Measurements from ENCODE around the gene CENPM.

Gene CENPM

GRCh38 chr22:41913040-41913719 lies 33.8 kb downstream of the CENPM start:
- no peak overlapping the region for H3K4me2 ChIP-seq (ENCODE audit: insufficient read depth, low read length)
- H3K79me2 ChIP-seq (ENCODE audit: insufficient read depth, low read length) = no peaks in the 10 kb centered on the region
- DNase-seq = no peak
- H3K9me3 ChIP-seq (ENCODE audit: insufficient read depth, low read length, severe bottlenecking) = no peaks in the 10 kb centered on the region
- no peak overlapping the region for H3K4me3 ChIP-seq (ENCODE audit: low read depth in 1 of 2, low read length in 2 of 2)
- H3K36me3 ChIP-seq (ENCODE audit: insufficient read depth, low read length) = no peaks in the 10 kb centered on the region
- ATAC-seq (ENCODE audit: insufficient read depth, low read depth) = no peak
- H4K20me1 ChIP-seq (ENCODE audit: insufficient read depth, low read length) = peaks cover 36% of the 10 kb centered on the region
- peaks cover 4% of the 10 kb centered on the region for H3K27me3 ChIP-seq (ENCODE audit: insufficient read depth, low read length, poor library complexity)
- H3K9ac ChIP-seq (ENCODE audit: low read depth, low read length) = no peak overlapping the region
- no peaks in the 10 kb centered on the region; the same call in 1 of the 2 replicates for H3K4me1 ChIP-seq (ENCODE audit: insufficient read depth, low read length)
- no peak overlapping the region for H2AFZ ChIP-seq (ENCODE audit: low read depth, low read length)
- TF ChIP-seq CTCF (IDR thresholded peaks at IDR 0.05; ENCODE audit: borderline replicate concordance, extremely low read depth, low read length, poor library complexity, severe bottlenecking) (no peak), EZH2 (IDR thresholded peaks at IDR 0.05; ENCODE audit: borderline replicate concordance, low read depth, low read length, severe bottlenecking) (no peak)
- H3K27ac ChIP-seq (ENCODE audit: low read length) = no peak overlapping the region

- DNase-seq (no peak), ATAC-seq (ENCODE audit: insufficient read depth, low read depth) (no peak)
- Histone ChIP-seq H3K9me3 (ENCODE audit: insufficient read depth, low read length, severe bottlenecking) (no peaks in the 10 kb centered on the region), H3K36me3 (ENCODE audit: insufficient read depth, low read length) (peaks cover 5% of the 10 kb centered on the region; the same call in 1 of the 2 replicates), H3K4me3 (ENCODE audit: low read depth in 1 of 2, low read length in 2 of 2) (no peak overlapping the region), H3K9ac (ENCODE audit: low read depth, low read length) (no peak overlapping the region), H3K27ac (ENCODE audit: low read length) (no peak overlapping the region), H3K4me2 (ENCODE audit: insufficient read depth, low read length) (no peak overlapping the region), H2AFZ (ENCODE audit: low read depth, low read length) (no peak overlapping the region), H3K4me1 (ENCODE audit: insufficient read depth, low read length) (no peaks in the 10 kb centered on the region; the same call in 1 of the 2 replicates), H3K79me2 (ENCODE audit: insufficient read depth, low read length) (no peaks in the 10 kb centered on the region), H3K27me3 (ENCODE audit: insufficient read depth, low read length, poor library complexity) (peaks cover 4% of the 10 kb centered on the region), H4K20me1 (ENCODE audit: insufficient read depth, low read length) (peaks cover 33% of the 10 kb centered on the region)
- TF ChIP-seq CTCF (IDR thresholded peaks at IDR 0.05; ENCODE audit: borderline replicate concordance, extremely low read depth, low read length, poor library complexity, severe bottlenecking) (no peak), EZH2 (IDR thresholded peaks at IDR 0.05; ENCODE audit: borderline replicate concordance, low read depth, low read length, severe bottlenecking) (no peak)
Observed at GRCh38 chr22:41912338-41913039, 34.5 kb downstream of the CENPM start.

GRCh38 chr22:41911001-41911611 lies 35.8 kb downstream of the CENPM start:
- DNase-seq (no peak), ATAC-seq (ENCODE audit: insufficient read depth, low read depth) (no peak)
- H3K79me2 ChIP-seq (ENCODE audit: insufficient read depth, low read length) = no peaks in the 10 kb centered on the region
- H3K27ac ChIP-seq (ENCODE audit: low read length) = no peak overlapping the region
- H2AFZ ChIP-seq (ENCODE audit: low read depth, low read length) = no peak overlapping the region
- H3K9me3 ChIP-seq (ENCODE audit: insufficient read depth, low read length, severe bottlenecking) = no peaks in the 10 kb centered on the region
- no peak overlapping the region for H3K4me3 ChIP-seq (ENCODE audit: low read depth in 1 of 2, low read length in 2 of 2)
- no peak overlapping the region for H3K9ac ChIP-seq (ENCODE audit: low read depth, low read length)
- H3K36me3 ChIP-seq (ENCODE audit: insufficient read depth, low read length) = peaks cover 14% of the 10 kb centered on the region; the same call in 1 of the 2 replicates
- no peak overlapping the region for H3K4me2 ChIP-seq (ENCODE audit: insufficient read depth, low read length)
- no peak for TF ChIP-seq CTCF (IDR thresholded peaks at IDR 0.05; ENCODE audit: borderline replicate concordance, extremely low read depth, low read length, poor library complexity, severe bottlenecking)
- TF ChIP-seq EZH2 (IDR thresholded peaks at IDR 0.05; ENCODE audit: borderline replicate concordance, low read depth, low read length, severe bottlenecking) = no peak
- H3K4me1 ChIP-seq (ENCODE audit: insufficient read depth, low read length) = no peaks in the 10 kb centered on the region; the same call in 1 of the 2 replicates
- peaks cover 39% of the 10 kb centered on the region for H4K20me1 ChIP-seq (ENCODE audit: insufficient read depth, low read length)
- peaks cover 4% of the 10 kb centered on the region for H3K27me3 ChIP-seq (ENCODE audit: insufficient read depth, low read length, poor library complexity)
